Measurements from ENCODE around the gene RUVBL1.

Gene RUVBL1

DNA sequence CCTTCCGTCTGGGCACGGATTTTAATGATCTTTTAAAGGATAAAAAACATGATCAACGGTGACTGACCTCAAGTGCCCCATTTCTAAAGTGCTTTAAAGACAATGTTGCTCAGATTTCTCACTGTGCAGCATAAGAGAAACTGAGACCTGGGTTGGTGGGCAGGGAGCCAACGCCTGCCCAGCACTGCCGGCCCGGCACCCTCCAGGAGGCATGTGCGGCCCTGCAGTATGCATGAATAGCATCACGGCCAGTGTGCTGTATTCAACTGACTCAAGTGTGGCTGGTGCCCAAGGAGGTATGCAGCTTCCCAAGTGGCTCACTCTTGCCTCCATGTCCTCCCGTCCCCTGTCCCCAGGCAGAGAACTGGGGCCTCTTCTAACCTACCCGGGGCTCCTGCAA is 41.1 kb downstream of the RUVBL1 start:
- TF ChIP-seq SIN3A (IDR thresholded peaks at IDR 0.05; ENCODE audit: borderline replicate concordance, insufficient read depth, low read length) (no peak), TAF1 (IDR thresholded peaks at IDR 0.05; ENCODE audit: borderline replicate concordance, insufficient read depth, low read length) (no peak), FOXP2 (optimal IDR thresholded peaks at IDR 0.05; ENCODE audit: borderline replicate concordance, extremely low read depth, extremely low read length, insufficient read depth) (no peak)

DNA sequence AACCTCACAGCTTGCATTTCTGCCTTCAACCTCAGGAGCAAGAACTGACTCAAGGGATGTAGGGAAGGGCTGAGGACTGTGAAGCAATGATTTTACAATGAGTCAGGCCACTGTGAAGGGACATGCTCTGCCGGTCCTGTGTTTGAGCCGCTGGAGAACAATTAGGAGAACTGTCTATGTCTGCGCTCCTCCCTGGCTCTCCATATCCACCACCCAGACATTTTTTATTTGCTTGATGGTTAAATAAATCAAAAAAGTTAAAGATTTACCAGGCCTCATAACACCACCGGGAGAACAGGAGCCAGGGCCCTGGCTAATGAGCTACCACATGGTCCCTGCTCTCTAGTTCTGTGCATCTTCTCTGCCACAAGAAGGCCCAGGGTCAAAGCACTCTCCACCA is 41.8 kb downstream of the RUVBL1 start:
- TF ChIP-seq SIN3A (IDR thresholded peaks at IDR 0.05; ENCODE audit: borderline replicate concordance, insufficient read depth, low read length), result no peak

DNA sequence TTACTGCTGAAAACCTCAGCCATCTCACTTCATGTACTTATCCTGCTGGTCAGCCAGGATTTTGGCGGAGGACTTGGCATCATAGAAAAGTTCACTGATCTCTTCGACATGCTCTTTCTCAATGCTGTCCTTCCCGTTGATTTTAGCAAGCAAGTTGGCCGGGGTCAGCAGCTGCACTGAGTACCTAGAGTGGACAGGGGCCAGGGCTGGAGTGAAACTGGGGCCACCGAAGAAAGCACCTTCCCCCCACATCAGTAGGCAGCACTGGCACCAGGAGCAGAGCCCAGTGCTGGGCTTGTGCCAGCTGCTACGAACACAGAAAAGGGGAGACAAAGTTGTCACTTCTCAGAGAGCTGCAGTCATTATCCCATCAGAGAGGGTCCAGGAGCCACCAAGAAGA is 42.4 kb downstream of the RUVBL1 start:
- TF ChIP-seq FOXP2 (optimal IDR thresholded peaks at IDR 0.05; ENCODE audit: borderline replicate concordance, extremely low read depth, extremely low read length, insufficient read depth), result no peak
- TF ChIP-seq, protein P1, sequence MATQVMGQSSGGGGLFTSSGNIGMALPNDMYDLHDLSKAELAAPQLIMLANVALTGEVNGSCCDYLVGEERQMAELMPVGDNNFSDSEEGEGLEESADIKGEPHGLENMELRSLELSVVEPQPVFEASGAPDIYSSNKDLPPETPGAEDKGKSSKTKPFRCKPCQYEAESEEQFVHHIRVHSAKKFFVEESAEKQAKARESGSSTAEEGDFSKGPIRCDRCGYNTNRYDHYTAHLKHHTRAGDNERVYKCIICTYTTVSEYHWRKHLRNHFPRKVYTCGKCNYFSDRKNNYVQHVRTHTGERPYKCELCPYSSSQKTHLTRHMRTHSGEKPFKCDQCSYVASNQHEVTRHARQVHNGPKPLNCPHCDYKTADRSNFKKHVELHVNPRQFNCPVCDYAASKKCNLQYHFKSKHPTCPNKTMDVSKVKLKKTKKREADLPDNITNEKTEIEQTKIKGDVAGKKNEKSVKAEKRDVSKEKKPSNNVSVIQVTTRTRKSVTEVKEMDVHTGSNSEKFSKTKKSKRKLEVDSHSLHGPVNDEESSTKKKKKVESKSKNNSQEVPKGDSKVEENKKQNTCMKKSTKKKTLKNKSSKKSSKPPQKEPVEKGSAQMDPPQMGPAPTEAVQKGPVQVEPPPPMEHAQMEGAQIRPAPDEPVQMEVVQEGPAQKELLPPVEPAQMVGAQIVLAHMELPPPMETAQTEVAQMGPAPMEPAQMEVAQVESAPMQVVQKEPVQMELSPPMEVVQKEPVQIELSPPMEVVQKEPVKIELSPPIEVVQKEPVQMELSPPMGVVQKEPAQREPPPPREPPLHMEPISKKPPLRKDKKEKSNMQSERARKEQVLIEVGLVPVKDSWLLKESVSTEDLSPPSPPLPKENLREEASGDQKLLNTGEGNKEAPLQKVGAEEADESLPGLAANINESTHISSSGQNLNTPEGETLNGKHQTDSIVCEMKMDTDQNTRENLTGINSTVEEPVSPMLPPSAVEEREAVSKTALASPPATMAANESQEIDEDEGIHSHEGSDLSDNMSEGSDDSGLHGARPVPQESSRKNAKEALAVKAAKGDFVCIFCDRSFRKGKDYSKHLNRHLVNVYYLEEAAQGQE (IDR thresholded peaks at IDR 0.05; ENCODE audit: insufficient read depth in 1 of 2, low read depth in 2 of 2, low read length in 2 of 2), result no peak
- no peak for TF ChIP-seq SIN3A (IDR thresholded peaks at IDR 0.05; ENCODE audit: borderline replicate concordance, insufficient read depth, low read length)

DNA sequence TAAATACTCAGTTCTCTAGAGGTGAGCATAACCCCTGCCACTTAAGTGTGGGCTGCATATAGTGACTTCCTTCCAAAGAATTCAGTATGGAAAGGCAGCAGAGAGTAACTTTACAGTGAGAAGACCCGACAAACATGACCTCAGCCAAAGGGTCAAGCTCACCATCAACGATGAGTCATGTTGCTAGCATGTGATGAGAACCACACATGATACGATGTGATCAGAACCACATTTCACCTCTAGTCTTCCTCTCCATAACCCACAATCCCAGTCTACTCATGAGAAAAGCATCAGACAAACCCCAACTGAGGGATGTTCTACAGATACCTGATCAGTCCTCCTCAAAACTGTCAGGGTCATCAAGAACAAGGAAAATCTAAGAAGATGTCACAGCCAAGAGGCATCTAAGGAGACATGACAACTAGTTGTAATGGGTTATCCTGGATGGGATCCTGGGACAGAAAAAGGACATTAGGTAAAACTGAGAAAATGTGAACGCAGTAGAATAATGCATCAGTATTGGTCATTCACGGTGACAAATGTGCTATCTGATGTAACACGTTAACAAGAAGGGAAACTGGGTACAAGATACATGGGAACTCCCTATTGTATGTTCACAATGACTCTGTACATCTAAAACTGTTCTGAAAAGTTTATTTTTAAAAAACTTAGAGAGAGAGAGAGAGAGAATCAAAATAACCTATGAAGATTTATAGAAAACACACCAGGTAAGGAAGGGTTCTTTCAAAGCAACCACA is 43.1 kb downstream of the RUVBL1 start:
- no peak for TF ChIP-seq SIN3A (IDR thresholded peaks at IDR 0.05; ENCODE audit: borderline replicate concordance, insufficient read depth, low read length)
- no peak for TF ChIP-seq FOXP2 (optimal IDR thresholded peaks at IDR 0.05; ENCODE audit: borderline replicate concordance, extremely low read depth, extremely low read length, insufficient read depth)
- TF ChIP-seq, protein P1 (IDR thresholded peaks at IDR 0.05; ENCODE audit: insufficient read depth in 1 of 2, low read depth in 2 of 2, low read length in 2 of 2), result no peak
- TF ChIP-seq POLR2AphosphoS5 (IDR thresholded peaks at IDR 0.05; ENCODE audit: low read depth, low read length), result no peak
- TF ChIP-seq TAF1 (IDR thresholded peaks at IDR 0.05; ENCODE audit: borderline replicate concordance, insufficient read depth, low read length), result no peak

DNA sequence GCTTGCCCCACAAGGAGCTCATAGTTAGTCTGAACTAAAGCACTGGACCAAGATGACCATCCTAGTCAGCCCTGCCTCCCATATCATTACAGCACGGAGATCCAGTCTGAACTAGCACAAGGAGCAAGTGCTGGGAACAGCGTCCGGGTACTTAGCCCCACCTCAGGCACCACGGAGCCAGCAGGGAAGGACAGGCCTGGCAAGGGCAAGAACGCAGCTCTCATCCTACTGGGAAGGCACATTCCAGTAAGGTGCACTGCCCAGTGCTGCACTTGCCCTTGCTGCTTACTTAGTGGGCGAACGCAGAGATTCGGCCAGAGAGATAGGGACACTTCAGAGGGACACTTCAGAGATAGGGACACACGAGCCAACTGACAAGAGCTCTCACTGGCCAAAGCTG is 43.8 kb downstream of the RUVBL1 start:
- TF ChIP-seq, protein P1 (IDR thresholded peaks at IDR 0.05; ENCODE audit: insufficient read depth in 1 of 2, low read depth in 2 of 2, low read length in 2 of 2), result no peak
- no peak for TF ChIP-seq TAF1 (IDR thresholded peaks at IDR 0.05; ENCODE audit: borderline replicate concordance, insufficient read depth, low read length)
- TF ChIP-seq SIN3A (IDR thresholded peaks at IDR 0.05; ENCODE audit: borderline replicate concordance, insufficient read depth, low read length), result no peak
- no peak for TF ChIP-seq POLR2AphosphoS5 (IDR thresholded peaks at IDR 0.05; ENCODE audit: low read depth, low read length)
- no peak for TF ChIP-seq FOXP2 (optimal IDR thresholded peaks at IDR 0.05; ENCODE audit: borderline replicate concordance, extremely low read depth, extremely low read length, insufficient read depth)

DNA sequence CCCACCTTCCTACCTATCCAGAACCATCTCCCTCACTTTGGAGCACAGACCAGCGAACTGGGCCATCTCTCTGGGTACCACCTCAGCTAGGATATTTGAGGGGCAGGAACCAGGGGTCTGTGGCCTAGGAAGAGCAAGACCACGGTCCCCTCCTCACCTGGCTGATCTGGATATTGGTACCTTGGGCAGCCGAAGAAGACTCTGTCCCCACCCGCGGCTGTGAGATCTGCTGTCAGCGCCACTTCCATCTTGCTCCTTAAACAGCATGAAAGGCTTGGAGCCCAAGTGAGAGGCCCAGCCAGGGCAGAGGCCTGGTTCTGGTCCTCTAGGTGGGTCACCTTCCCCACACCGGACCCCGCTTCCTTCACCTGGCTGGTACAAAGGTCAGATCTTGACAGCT is 44.7 kb downstream of the RUVBL1 start:
- TF ChIP-seq TAF1 (IDR thresholded peaks at IDR 0.05; ENCODE audit: borderline replicate concordance, insufficient read depth, low read length) (no peak), SIN3A (IDR thresholded peaks at IDR 0.05; ENCODE audit: borderline replicate concordance, insufficient read depth, low read length) (no peak), FOXP2 (optimal IDR thresholded peaks at IDR 0.05; ENCODE audit: borderline replicate concordance, extremely low read depth, extremely low read length, insufficient read depth) (no peak), POLR2AphosphoS5 (IDR thresholded peaks at IDR 0.05; ENCODE audit: low read depth, low read length) (no peak)
- TF ChIP-seq, protein P1 (IDR thresholded peaks at IDR 0.05; ENCODE audit: insufficient read depth in 1 of 2, low read depth in 2 of 2, low read length in 2 of 2), result no peak

Measured in PFSK-1 (cell line).